ENCODE data around the gene TSPAN6.

The TSPAN6 gene

DNA sequence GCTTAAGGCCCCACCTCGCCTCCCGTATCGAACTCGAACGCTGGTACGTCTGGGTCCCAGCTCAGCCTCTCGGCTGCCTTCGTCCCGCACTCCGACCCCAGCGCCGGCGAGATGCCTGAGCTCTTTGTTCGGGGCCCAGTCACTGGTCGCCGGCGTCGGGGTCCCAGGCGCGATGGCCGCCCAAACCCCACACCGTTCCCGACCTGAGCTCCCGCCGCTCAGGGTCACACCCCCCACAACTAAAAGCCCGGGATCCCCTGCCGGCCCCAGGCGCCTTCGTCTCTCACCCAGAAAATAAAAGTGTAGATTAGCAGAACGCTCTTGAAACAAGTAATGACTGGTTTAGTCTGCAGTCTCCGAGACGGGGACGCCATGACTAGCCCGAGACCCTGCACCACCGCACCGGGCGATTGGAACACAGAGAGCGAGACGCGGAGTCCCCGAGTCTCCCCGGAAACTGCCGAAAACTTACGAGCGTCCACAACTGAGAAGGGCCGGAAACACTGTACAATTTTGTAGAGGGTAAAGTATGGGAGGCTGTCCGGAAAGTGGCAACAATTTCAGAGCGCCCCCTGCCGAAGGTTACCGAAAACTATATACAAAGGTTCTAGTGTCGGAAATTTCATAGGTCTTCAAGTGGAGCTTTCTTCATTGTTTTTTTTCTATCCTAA lies at the start of gene TSPAN6:
TSPAN6 (minus strand) TSS at position 486 of the 671 bp plus-strand sequence; CDS start at position 374, 112 bp downstream.
- DNase-seq (ENCODE audit: low spot score): peak; percentile 68

- DNase-seq (ENCODE audit: low spot score): no peak
These were observed 49.3 kb upstream of the TSPAN6 start for GRCh38 chrX:100685997-100686305.

GRCh38 chrX:100685284-100685996 lies 48.8 kb upstream of the TSPAN6 start:
- peak; percentile 78 for DNase-seq (ENCODE audit: low spot score)

- no peak for DNase-seq (ENCODE audit: low spot score)
These were observed 46.3 kb upstream of the TSPAN6 start for GRCh38 chrX:100682939-100683338.

GRCh38 chrX:100681599-100681998 lies 45.0 kb upstream of the TSPAN6 start:
- no peak for DNase-seq (ENCODE audit: low spot score)

GRCh38 chrX:100680756-100681155 lies 44.1 kb upstream of the TSPAN6 start:
- no peak for DNase-seq (ENCODE audit: low spot score)

- no peak for DNase-seq (ENCODE audit: low spot score)
These were observed 41.1 kb upstream of the TSPAN6 start for GRCh38 chrX:100677611-100678181.

- no peak for DNase-seq (ENCODE audit: low spot score)
These were observed 38.1 kb upstream of the TSPAN6 start for GRCh38 chrX:100674705-100675104.

GRCh38 chrX:100673397-100673953 lies 36.9 kb upstream of the TSPAN6 start:
- no peak for DNase-seq (ENCODE audit: low spot score)

DNA sequence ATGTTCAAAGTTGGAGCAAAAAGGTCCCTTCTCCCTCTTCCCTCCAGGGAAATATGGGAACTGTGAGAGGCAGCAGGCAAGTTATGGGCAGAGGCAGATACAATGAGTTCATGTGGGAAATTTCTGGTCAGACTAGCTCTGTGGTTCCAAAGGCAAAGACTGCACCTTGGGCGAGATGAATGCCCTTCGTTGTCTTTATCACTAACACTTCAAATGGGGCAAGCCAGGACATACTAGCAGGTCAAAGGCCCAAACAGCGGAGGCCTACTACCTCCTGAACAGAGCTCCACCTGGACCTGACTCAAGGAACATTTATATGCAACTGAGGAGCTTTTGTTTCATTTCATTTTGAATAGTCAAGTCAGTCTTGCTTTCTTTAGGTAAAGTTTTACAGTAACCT lies 36.4 kb upstream of the TSPAN6 start:
- DNase-seq (ENCODE audit: low spot score): no peak

GRCh38 chrX:100663642-100664041 lies 27.0 kb upstream of the TSPAN6 start:
- DNase-seq (ENCODE audit: low spot score): no peak

GRCh38 chrX:100662796-100663195 lies 26.2 kb upstream of the TSPAN6 start:
- DNase-seq (ENCODE audit: low spot score): no peak

DNA sequence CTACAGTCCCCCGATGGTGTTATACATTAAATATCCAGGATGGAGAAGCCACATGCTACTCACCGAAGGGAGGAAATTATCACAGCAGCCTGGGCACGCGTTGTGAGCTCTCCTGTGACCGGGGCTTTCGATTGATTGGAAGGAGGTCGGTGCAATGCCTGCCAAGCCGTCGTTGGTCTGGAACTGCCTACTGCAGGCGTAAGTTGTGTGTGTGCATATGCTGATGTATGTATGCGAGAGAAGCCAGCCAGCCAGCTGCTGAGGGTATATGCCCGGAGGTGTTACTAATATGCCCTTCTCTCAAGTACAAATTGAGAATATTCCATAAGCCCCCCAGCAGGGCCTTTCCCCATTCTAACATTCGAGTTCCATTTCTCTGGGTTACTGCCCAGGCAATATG lies 25.6 kb upstream of the TSPAN6 start:
- DNase-seq (ENCODE audit: low spot score): no peak

- no peak for DNase-seq (ENCODE audit: low spot score)
These were observed 23.0 kb upstream of the TSPAN6 start for GRCh38 chrX:100659431-100660137.

DNA sequence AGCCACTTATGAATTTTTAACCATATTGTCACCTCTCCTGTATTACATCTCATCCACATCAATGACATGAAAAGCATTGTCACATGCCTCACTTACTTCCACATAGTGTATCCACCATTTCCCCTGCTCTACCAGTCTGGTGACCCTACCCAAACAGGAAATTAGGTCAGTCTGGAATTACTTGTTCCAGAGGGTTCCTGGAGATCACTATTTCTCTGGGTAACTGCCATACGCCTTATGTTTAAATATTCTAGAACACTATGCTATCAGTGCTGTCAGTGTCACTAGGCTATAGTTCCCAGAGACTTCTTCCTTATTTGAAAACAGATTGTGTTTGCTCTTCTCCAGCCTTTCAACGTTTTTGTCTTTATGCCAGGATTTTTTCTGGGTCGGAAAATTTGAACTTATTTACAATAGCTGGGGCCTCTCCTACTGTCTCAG lies 22.4 kb upstream of the TSPAN6 start:
- no peak for DNase-seq (ENCODE audit: low spot score)

DNA sequence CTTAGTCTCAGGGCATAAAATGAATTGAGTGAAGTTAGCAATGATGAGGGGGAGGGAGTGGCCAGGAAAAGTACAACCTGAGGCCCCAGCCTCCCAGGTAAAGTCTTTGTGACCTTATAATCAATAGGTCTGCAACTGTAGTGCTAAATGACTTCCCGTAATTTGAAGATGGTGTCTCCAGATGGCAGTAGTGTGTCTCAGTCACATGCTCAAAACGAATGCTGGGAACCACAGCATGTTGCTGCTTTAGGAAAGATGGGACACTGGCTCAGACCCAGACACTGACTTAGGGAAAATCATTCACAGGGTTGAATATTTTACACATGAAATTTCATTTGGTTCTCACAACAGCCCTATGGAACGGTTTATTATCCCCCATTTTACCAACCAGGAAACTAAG lies 17.7 kb upstream of the TSPAN6 start:
- DNase-seq (ENCODE audit: low spot score): no peak

DNA sequence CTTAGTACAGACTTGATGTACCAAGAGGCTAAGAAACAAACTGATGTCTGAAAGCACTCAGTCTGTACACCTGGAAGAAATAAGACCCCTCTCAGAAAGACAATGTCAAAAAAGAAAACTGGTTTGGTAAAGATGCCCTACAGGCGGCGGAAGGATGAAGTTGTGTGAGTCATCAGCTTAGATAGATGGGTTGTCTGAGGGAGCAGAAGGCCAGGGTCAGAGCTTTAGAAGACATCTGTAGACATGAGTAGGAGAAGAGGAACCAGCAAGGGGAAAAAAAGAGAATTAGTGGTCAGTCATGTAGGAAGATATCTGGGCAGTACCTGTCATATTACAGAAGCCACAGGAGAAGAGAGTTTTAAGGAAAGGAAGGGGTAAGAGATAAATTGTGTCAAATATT lies 15.7 kb upstream of the TSPAN6 start:
- no peak for DNase-seq (ENCODE audit: low spot score)

- no peak for DNase-seq (ENCODE audit: low spot score)
These were observed 14.2 kb upstream of the TSPAN6 start for GRCh38 chrX:100650841-100651240.

DNA sequence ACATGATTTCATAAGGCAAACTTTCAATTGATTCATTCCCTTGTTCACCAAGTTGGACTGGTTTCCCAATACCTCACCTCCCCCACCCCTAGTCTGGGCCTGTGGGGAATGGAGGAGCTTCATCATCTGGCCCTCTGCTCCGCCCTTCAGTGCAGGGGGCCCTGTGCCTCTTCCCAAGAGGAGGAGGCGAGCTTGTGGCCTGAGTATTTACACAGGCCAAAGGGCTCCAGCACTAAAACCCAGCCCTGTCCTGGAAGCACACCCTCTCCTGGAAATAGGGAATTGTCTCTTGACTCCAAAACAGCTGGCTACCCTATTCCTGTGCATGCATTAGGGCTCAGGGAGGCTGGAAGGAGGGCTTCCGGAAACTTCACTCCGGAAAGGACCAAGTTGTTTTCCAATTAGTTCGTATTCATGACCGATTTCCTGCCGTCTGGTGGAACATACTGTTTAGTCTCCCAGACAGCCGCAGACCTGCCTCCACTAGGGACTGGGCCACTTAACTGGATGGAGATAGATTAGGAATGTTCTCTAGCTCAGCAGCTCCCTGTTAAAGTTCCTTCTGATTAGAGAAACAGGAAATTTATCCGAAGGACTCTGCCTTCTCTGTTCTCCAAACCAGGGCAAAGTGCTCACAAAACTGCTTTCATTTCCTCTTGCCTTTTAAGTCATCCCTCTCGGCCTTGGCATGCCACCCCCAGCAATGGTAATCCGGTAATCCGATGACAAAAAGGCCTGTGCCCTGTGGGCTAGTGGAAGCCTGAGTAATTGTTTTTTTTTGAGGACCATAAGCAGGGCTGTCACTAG lies 13.1 kb upstream of the TSPAN6 start:
- DNase-seq (ENCODE audit: low spot score): no peak

DNA sequence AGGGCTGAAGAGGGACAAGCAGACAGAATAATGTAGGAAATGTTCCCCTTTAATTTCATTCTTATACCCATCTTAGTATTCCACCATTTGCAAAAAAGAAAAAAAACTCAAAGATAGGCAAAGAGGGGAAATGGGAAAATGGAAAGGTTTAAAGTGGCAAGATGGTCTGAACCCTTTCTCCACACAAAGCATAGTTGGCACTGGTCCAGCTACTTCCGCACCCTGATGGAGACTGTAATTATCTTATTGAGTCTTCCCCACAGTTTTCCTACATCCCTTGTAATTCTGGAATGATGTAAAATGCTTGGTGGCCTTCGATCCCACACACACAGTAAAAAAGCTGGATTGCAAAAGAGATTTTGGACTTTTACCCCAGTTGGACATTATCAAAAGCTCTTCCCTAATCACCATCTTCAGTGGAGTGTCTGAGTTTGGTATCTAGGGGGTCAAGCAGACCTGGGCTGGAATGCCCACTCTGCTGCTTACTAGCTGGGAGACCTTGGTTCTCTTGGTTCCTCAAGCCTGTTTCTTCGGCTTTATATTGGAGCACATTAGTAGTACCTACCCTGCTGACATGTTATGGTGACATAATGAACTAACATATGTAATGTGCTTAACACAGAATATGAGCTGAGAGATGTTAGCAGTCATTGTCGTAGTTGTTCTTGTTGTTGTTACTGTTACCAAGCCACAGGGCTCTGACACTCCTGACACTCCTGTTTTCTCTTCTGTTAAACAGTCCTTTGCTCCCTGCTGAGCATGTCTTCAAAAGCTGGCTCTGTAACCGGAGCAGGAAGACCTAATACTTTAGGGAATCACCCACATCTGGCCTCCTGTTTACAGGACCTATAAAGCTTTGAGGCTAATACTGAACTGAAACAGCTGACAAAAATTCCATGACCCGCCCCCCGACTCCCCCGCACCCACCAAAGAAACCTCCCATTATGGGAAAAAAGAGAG lies 12.1 kb upstream of the TSPAN6 start:
- DNase-seq (ENCODE audit: low spot score): no peak

DNA sequence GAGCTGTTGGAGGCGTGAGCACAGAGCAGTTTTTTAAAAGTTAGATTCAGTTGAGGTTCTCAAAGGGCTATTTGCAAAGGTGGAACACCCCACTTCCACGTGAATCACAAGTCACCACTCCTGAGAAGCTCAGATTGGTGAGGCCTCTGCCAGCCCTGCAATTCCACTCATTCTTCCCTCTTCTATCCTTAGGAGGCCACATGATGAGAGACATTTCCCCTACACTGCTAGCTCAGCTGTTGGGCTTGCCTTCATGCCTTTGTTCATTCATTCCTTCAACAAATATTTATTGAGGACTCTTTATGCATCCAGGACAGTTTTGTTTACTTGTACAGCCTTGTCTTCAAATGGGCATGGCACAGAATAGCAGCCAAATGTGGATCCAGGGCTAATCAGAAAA lies 11.1 kb upstream of the TSPAN6 start:
- no peak for DNase-seq (ENCODE audit: low spot score)
